Occipital lobe (tissue), 2 donors: ENCODE measurements around the gene ODC1. TPM values are rescaled to one million over a fixed set of nuclear protein-coding genes. Genes with fewer than 3 reads are reported as not detected.

Experiments used
- DNase-seq: peaks from one replicate; lab custom pipeline; 2025; lab: John Stamatoyannopoulos, UW
- total RNA-seq: library from RNA; depleted of rRNA; stranded (reverse); fragments of >200 nt; gene quantifications from one replicate; pipeline ENCODE4 v1.2.3, GENCODE V29; 2014

ODC1 gene
- total RNA-seq, 1 donor from 2014 or later, result 167 TPM

GRCh38 chr2:10434886-10435819 is 13.0 kb downstream of the ODC1 start:
- DNase-seq, result peak; percentile 28

- no peak for DNase-seq
These were observed 13.9 kb downstream of the ODC1 start for GRCh38 chr2:10433947-10434885.

- DNase-seq, result no peak
These were observed 14.7 kb downstream of the ODC1 start for GRCh38 chr2:10433264-10433946.

- DNase-seq, result no peak
These were observed 15.6 kb downstream of the ODC1 start for GRCh38 chr2:10432311-10433181.

GRCh38 chr2:10431797-10432196 is 16.3 kb downstream of the ODC1 start:
- DNase-seq, result no peak

- no peak for DNase-seq
These were observed 17.1 kb downstream of the ODC1 start for GRCh38 chr2:10430886-10431622.

GRCh38 chr2:10428924-10429323 is 19.2 kb downstream of the ODC1 start:
- no peak for DNase-seq

- no peak for DNase-seq
These were observed 19.8 kb downstream of the ODC1 start for GRCh38 chr2:10428355-10428754.

- DNase-seq, result no peak
These were observed 20.5 kb downstream of the ODC1 start for GRCh38 chr2:10427618-10427949.

- no peak for DNase-seq
These were observed 21.2 kb downstream of the ODC1 start for GRCh38 chr2:10426726-10427617.

GRCh38 chr2:10425699-10426098 is 22.4 kb downstream of the ODC1 start:
- DNase-seq, result no peak

GRCh38 chr2:10424916-10425505 is 23.1 kb downstream of the ODC1 start:
- no peak for DNase-seq

GRCh38 chr2:10424051-10424450 is 24.1 kb downstream of the ODC1 start:
- no peak for DNase-seq

GRCh38 chr2:10423400-10423774 is 24.7 kb downstream of the ODC1 start:
- DNase-seq, result no peak

GRCh38 chr2:10422732-10423399 is 25.3 kb downstream of the ODC1 start:
- DNase-seq, result no peak

GRCh38 chr2:10422251-10422650 is 25.9 kb downstream of the ODC1 start:
- no peak for DNase-seq

- no peak for DNase-seq
These were observed 28.4 kb downstream of the ODC1 start for GRCh38 chr2:10419553-10420257.
